Stomach smooth muscle (tissue), 2 donors: Measurements from ENCODE around the gene SLC38A4.

Source experiments
- H3K27ac ChIP-seq: one replicate; pipeline ENCODE4 v1.7.0; 2013; ENCODE audit warnings: mild to moderate bottlenecking, low read length, inconsistent platforms
- H3K27me3 ChIP-seq, 2 donors: one replicate each; pipeline ENCODE4 v1.7.0; 2013; ENCODE audit warnings: low read length in 2 of 2; ENCODE audit not compliant: insufficient read depth in 2 of 2, control insufficient read depth in 1 of 2
- H3K36me3 ChIP-seq, 2 donors: one replicate each; pipeline ENCODE4 v1.7.0; 2013; ENCODE audit warnings: low read length in 2 of 2; ENCODE audit not compliant: control insufficient read depth in 2 of 2, insufficient read depth in 2 of 2
- H3K4me1 ChIP-seq: one replicate; pipeline ENCODE4 v1.7.0; 2013; ENCODE audit warnings: low read length; ENCODE audit not compliant: control insufficient read depth, insufficient read depth
- H3K4me3 ChIP-seq, 2 donors: one replicate each; pipeline ENCODE4 v1.7.0; 2013; ENCODE audit warnings: low read length in 2 of 2
- H3K9ac ChIP-seq, 2 donors: one replicate each; pipeline ENCODE4 v1.7.0; 2013; ENCODE audit warnings: low read length in 2 of 2, mild to moderate bottlenecking in 1 of 2
- H3K9me3 ChIP-seq, 2 donors: one replicate each; pipeline ENCODE4 v1.7.0; 2013; ENCODE audit warnings: low read length in 2 of 2; ENCODE audit not compliant: control insufficient read depth in 2 of 2
- donor health status: healthy.
- donor health status: Pancreatic carcinoma.

Gene SLC38A4

GRCh38 chr12:46815809-46816208 lies 10.0 kb downstream of the SLC38A4 start:
- no peak overlapping the region for H3K4me3 ChIP-seq
- H3K36me3 ChIP-seq: no peaks in the 10 kb centered on the region
- H3K4me1 ChIP-seq: no peaks in the 10 kb centered on the region
- no peak overlapping the region for H3K9ac ChIP-seq
- no peak overlapping the region for H3K27ac ChIP-seq
- H3K9me3 ChIP-seq: no peaks in the 10 kb centered on the region
- no peaks in the 10 kb centered on the region for H3K27me3 ChIP-seq

- Histone ChIP-seq H3K4me3 (no peak overlapping the region), H3K36me3 (no peaks in the 10 kb centered on the region), H3K27ac (no peak overlapping the region), H3K27me3 (no peaks in the 10 kb centered on the region), H3K9me3 (no peaks in the 10 kb centered on the region), H3K4me1 (no peaks in the 10 kb centered on the region), H3K9ac (no peak overlapping the region)
Observed at GRCh38 chr12:46814143-46814542, 11.7 kb downstream of the SLC38A4 start.

GRCh38 chr12:46811185-46811584 lies 14.6 kb downstream of the SLC38A4 start:
- Histone ChIP-seq H3K4me1 (no peaks in the 10 kb centered on the region), H3K27me3 (no peaks in the 10 kb centered on the region), H3K4me3 (no peak overlapping the region), H3K27ac (no peak overlapping the region), H3K9me3 (no peaks in the 10 kb centered on the region), H3K36me3 (no peaks in the 10 kb centered on the region), H3K9ac (no peak overlapping the region)

- Histone ChIP-seq H3K27ac (no peak overlapping the region), H3K4me1 (no peaks in the 10 kb centered on the region), H3K27me3 (no peaks in the 10 kb centered on the region), H3K36me3 (no peaks in the 10 kb centered on the region), H3K4me3 (no peak overlapping the region), H3K9ac (no peak overlapping the region), H3K9me3 (no peaks in the 10 kb centered on the region)
Observed at GRCh38 chr12:46808955-46809697, 16.7 kb downstream of the SLC38A4 start.

- Histone ChIP-seq H3K4me1 (no peaks in the 10 kb centered on the region), H3K27ac (no peak overlapping the region), H3K9ac (no peak overlapping the region), H3K9me3 (no peaks in the 10 kb centered on the region), H3K27me3 (no peaks in the 10 kb centered on the region), H3K4me3 (no peak overlapping the region), H3K36me3 (no peaks in the 10 kb centered on the region)
Observed at GRCh38 chr12:46808317-46808716, 17.5 kb downstream of the SLC38A4 start.

- no peak overlapping the region for H3K27ac ChIP-seq
- H3K27me3 ChIP-seq: no peaks in the 10 kb centered on the region
- no peaks in the 10 kb centered on the region for H3K9me3 ChIP-seq
- H3K4me1 ChIP-seq: no peaks in the 10 kb centered on the region
- H3K9ac ChIP-seq: no peak overlapping the region
- H3K36me3 ChIP-seq: no peaks in the 10 kb centered on the region
- no peak overlapping the region for H3K4me3 ChIP-seq
Observed at GRCh38 chr12:46804054-46804453, 21.7 kb downstream of the SLC38A4 start.

GRCh38 chr12:46803517-46803916 lies 22.3 kb downstream of the SLC38A4 start:
- no peak overlapping the region for H3K9ac ChIP-seq

GRCh38 chr12:46801293-46801692 lies 24.5 kb downstream of the SLC38A4 start:
- Histone ChIP-seq H3K36me3 (no peaks in the 10 kb centered on the region), H3K4me3 (no peak overlapping the region), H3K27me3 (no peaks in the 10 kb centered on the region), H3K4me1 (no peaks in the 10 kb centered on the region), H3K27ac (no peak overlapping the region), H3K9ac (no peak overlapping the region), H3K9me3 (no peaks in the 10 kb centered on the region)

More at GRCh38 chr12:46803517-46803916, 22.3 kb downstream of the SLC38A4 start:
- Histone ChIP-seq H3K9me3 (no peaks in the 10 kb centered on the region), H3K36me3 (no peaks in the 10 kb centered on the region), H3K4me3 (no peak overlapping the region), H3K4me1 (no peaks in the 10 kb centered on the region), H3K27ac (no peak overlapping the region), H3K27me3 (no peaks in the 10 kb centered on the region)

GRCh38 chr12:46800160-46800559 lies 25.6 kb downstream of the SLC38A4 start:
- Histone ChIP-seq H3K4me1 (no peaks in the 10 kb centered on the region), H3K27ac (no peak overlapping the region), H3K27me3 (no peaks in the 10 kb centered on the region), H3K9me3 (no peaks in the 10 kb centered on the region), H3K36me3 (no peaks in the 10 kb centered on the region), H3K4me3 (no peak overlapping the region), H3K9ac (no peak overlapping the region)

- Histone ChIP-seq H3K36me3 (no peaks in the 10 kb centered on the region), H3K4me3 (no peak overlapping the region), H3K4me1 (no peaks in the 10 kb centered on the region), H3K9me3 (no peaks in the 10 kb centered on the region), H3K27ac (no peak overlapping the region), H3K27me3 (no peaks in the 10 kb centered on the region), H3K9ac (no peak overlapping the region)
Observed at GRCh38 chr12:46798648-46799047, 27.1 kb downstream of the SLC38A4 start.

GRCh38 chr12:46798056-46798455 lies 27.7 kb downstream of the SLC38A4 start:
- H3K27me3 ChIP-seq: no peaks in the 10 kb centered on the region

More at GRCh38 chr12:46798056-46798455, 27.7 kb downstream of the SLC38A4 start:
- Histone ChIP-seq H3K27ac (no peak overlapping the region), H3K4me1 (no peaks in the 10 kb centered on the region), H3K36me3 (no peaks in the 10 kb centered on the region), H3K9me3 (no peaks in the 10 kb centered on the region), H3K9ac (no peak overlapping the region), H3K4me3 (no peak overlapping the region)
